Measurements from ENCODE around the gene HHAT. TPM values are rescaled to one million over a fixed set of nuclear protein-coding genes. Genes with fewer than 3 reads are reported as not detected.

The HHAT gene
- total RNA-seq, 2 donors from 2014 or later = 16.3 to 19.0 TPM

GRCh38 chr1:210711825-210712612 lies 383.3 kb downstream of the HHAT start:
- no peaks in the 10 kb centered on the region for H3K27me3 ChIP-seq (replicated peaks; ENCODE audit: insufficient read depth)
- WGBS = 62% methylated on average over 7 of the region's 7 CpGs
- no peak overlapping the region for H3K27ac ChIP-seq
- no peak overlapping the region for H3K4me3 ChIP-seq
- no peak for TF ChIP-seq CTCF (IDR thresholded peaks at IDR 0.05)
- TF ChIP-seq POLR2A (IDR thresholded peaks at IDR 0.05) = no peak
- no peak for TF ChIP-seq POLR2AphosphoS5 (IDR thresholded peaks at IDR 0.05)
- H3K4me1 ChIP-seq (replicated peaks) = peaks cover 3% of the 10 kb centered on the region
- intact Hi-C loops (cut with DNase I) = no loop called here
- no peaks in the 10 kb centered on the region for H3K36me3 ChIP-seq
- no peaks in the 10 kb centered on the region for H3K9me3 ChIP-seq
- DNase-seq (ENCODE audit: low spot score) = no peak

- no peak for DNase-seq (ENCODE audit: low spot score)
- intact Hi-C loops (cut with DNase I) = no loop called here
- no peak overlapping the region for H3K27ac ChIP-seq
- TF ChIP-seq POLR2AphosphoS5 (IDR thresholded peaks at IDR 0.05) (no peak), POLR2A (IDR thresholded peaks at IDR 0.05) (no peak), CTCF (IDR thresholded peaks at IDR 0.05) (no peak)
- no peaks in the 10 kb centered on the region for H3K36me3 ChIP-seq
- H3K27me3 ChIP-seq (replicated peaks; ENCODE audit: insufficient read depth) = no peaks in the 10 kb centered on the region
- H3K4me3 ChIP-seq = no peak overlapping the region
- no peaks in the 10 kb centered on the region for H3K9me3 ChIP-seq
- H3K4me1 ChIP-seq (replicated peaks) = no peaks in the 10 kb centered on the region
Observed at GRCh38 chr1:210715072-210715471, 386.4 kb downstream of the HHAT start.

GRCh38 chr1:210722410-210723081 lies 393.8 kb downstream of the HHAT start:
- TF ChIP-seq CTCF (IDR thresholded peaks at IDR 0.05) (no peak), POLR2A (IDR thresholded peaks at IDR 0.05) (no peak), POLR2AphosphoS5 (IDR thresholded peaks at IDR 0.05) (no peak)
- no peak overlapping the region for H3K27ac ChIP-seq
- intact Hi-C loops (cut with DNase I) = no loop called here
- no peaks in the 10 kb centered on the region for H3K9me3 ChIP-seq
- H3K4me3 ChIP-seq = no peak overlapping the region
- no peaks in the 10 kb centered on the region for H3K27me3 ChIP-seq (replicated peaks; ENCODE audit: insufficient read depth)
- DNase-seq (ENCODE audit: low spot score) = no peak
- H3K36me3 ChIP-seq = no peaks in the 10 kb centered on the region
- H3K4me1 ChIP-seq (replicated peaks) = no peaks in the 10 kb centered on the region
- 32% methylated on average over 1 of the region's 1 CpG for WGBS

GRCh38 chr1:210723646-210724045 lies 394.9 kb downstream of the HHAT start:
- 35% methylated on average over 4 of the region's 4 CpGs for WGBS
- DNase-seq (ENCODE audit: low spot score) = no peak
- intact Hi-C loops (cut with DNase I) = no loop called here
- no peak overlapping the region for H3K27ac ChIP-seq
- H3K36me3 ChIP-seq = no peaks in the 10 kb centered on the region
- H3K27me3 ChIP-seq (replicated peaks; ENCODE audit: insufficient read depth) = no peaks in the 10 kb centered on the region
- no peaks in the 10 kb centered on the region for H3K4me1 ChIP-seq (replicated peaks)
- no peaks in the 10 kb centered on the region for H3K9me3 ChIP-seq
- H3K4me3 ChIP-seq = no peak overlapping the region
- TF ChIP-seq CTCF (IDR thresholded peaks at IDR 0.05) = no peak
- TF ChIP-seq POLR2A (IDR thresholded peaks at IDR 0.05) = no peak

GRCh38 chr1:210724768-210725167 lies 396.1 kb downstream of the HHAT start:
- TF ChIP-seq POLR2A (IDR thresholded peaks at IDR 0.05) (no peak), POLR2AphosphoS5 (IDR thresholded peaks at IDR 0.05) (no peak), CTCF (IDR thresholded peaks at IDR 0.05) (no peak)
- WGBS = 81% methylated on average over 2 of the region's 2 CpGs
- intact Hi-C loops (cut with DNase I) = no loop called here
- Histone ChIP-seq H3K4me1 (replicated peaks) (no peaks in the 10 kb centered on the region), H3K4me3 (no peak overlapping the region), H3K27ac (no peak overlapping the region), H3K27me3 (replicated peaks; ENCODE audit: insufficient read depth) (no peaks in the 10 kb centered on the region), H3K9me3 (no peaks in the 10 kb centered on the region), H3K36me3 (no peaks in the 10 kb centered on the region)
- no peak for DNase-seq (ENCODE audit: low spot score)
